ENCODE measurements around the gene KIAA1549. TPM values are rescaled to one million over a fixed set of nuclear protein-coding genes. Genes with fewer than 3 reads are reported as not detected.
"Not testable (repeated sequence)": the region's sequence is repeated elsewhere in the genome, so short reads cannot be mapped to it uniquely, and the experiment has no call there.

The KIAA1549 gene
- polyA plus RNA-seq, 10 donors, result 8.2 to 13.5 (median 9.8) TPM

GRCh38 chr7:138813945-138814344, 167.2 kb downstream of the KIAA1549 start:
- DNase-seq, result no peak

GRCh38 chr7:138811327-138811726, 169.9 kb downstream of the KIAA1549 start:
- not testable (repeated sequence) for DNase-seq

- no peak for DNase-seq
Observed at GRCh38 chr7:138809346-138809745, 171.8 kb downstream of the KIAA1549 start.

- DNase-seq, result no peak
Observed at GRCh38 chr7:138804618-138805017, 176.6 kb downstream of the KIAA1549 start.

GRCh38 chr7:138802706-138803105, 178.5 kb downstream of the KIAA1549 start:
- no peak for DNase-seq

GRCh38 chr7:138801256-138801655, 179.9 kb downstream of the KIAA1549 start:
- no peak for DNase-seq

GRCh38 chr7:138799336-138800000, 181.7 kb downstream of the KIAA1549 start:
- DNase-seq, result no peak

GRCh38 chr7:138798836-138799235, 182.4 kb downstream of the KIAA1549 start:
- no peak for DNase-seq

GRCh38 chr7:138797715-138798320, 183.4 kb downstream of the KIAA1549 start, which contains the start of the genes ATP6V0A4 and TMEM213:
Gene ATP6V0A4, minus strand, starts transcription at chr7:138798196. Its CDS starts 26,949 bp downstream, at chr7:138771247.
Gene TMEM213, plus strand, starts transcription at chr7:138797994. Its CDS starts 111 bp downstream, at chr7:138798105.
- no peak for DNase-seq

GRCh38 chr7:138797046-138797445, 184.1 kb downstream of the KIAA1549 start:
- DNase-seq, result not testable (repeated sequence)

- no peak for DNase-seq
Observed at GRCh38 chr7:138796038-138796615, 185.1 kb downstream of the KIAA1549 start.

- DNase-seq, result no peak
Observed at GRCh38 chr7:138785587-138786437, 195.4 kb downstream of the KIAA1549 start.

GRCh38 chr7:138784692-138785091, 196.5 kb downstream of the KIAA1549 start:
- DNase-seq, result no peak

Other genes with a start within 250 kb of the KIAA1549 start
- gene TMEM213, start 183.4 kb downstream of the KIAA1549 start, polyA plus RNA-seq (ENCODE audit: insufficient read length in 10 of 10), result under 1 TPM in 8 of 10 donors, not detected in 2; 0.04 to 0.20 (median 0.07) TPM
- gene ATP6V0A4, start 183.2 kb downstream of the KIAA1549 start, polyA plus RNA-seq (ENCODE audit: insufficient read length in 10 of 10), result under 1 TPM in 8 of 10 donors, not detected in 2; 0.08 to 0.35 (median 0.21) TPM
- gene ZC3HAV1L, start 54.7 kb upstream of the KIAA1549 start, polyA plus RNA-seq (ENCODE audit: insufficient read length in 10 of 10), result 10 to 100 TPM; 12.2 to 21.1 (median 17.9) TPM
- 10 to 100 TPM in 9 of 10 donors, 1 to 10 TPM in 1; 9.6 to 16.7 (median 12.9) TPM for gene ZC3HAV1, start 128.3 kb upstream of the KIAA1549 start, polyA plus RNA-seq (ENCODE audit: insufficient read length in 10 of 10)
- gene UBN2, start 249.8 kb upstream of the KIAA1549 start, polyA plus RNA-seq (ENCODE audit: insufficient read length in 10 of 10), result 10 to 100 TPM in 4 of 10 donors, 1 to 10 TPM in 6; 6.4 to 14.9 (median 9.0) TPM

All from muscle of back (tissue), 11 donors.